HepG2 (cell line): ENCODE measurements around the gene TUT4. TPM values are rescaled to one million over a fixed set of nuclear protein-coding genes. Genes with fewer than 3 reads are reported as not detected.

ENCODE experiments used
- CBX5 ChIP-seq: sonication (generic); formaldehyde crosslinking; IDR thresholded peaks from 2 replicates; pipeline ENCODE4 v1.4.0; 2020; ENCODE audit warnings: missing genetic modification reagents, borderline replicate concordance
- E2F2 ChIP-seq: sonication (generic); formaldehyde crosslinking; IDR thresholded peaks from 2 replicates; pipeline ENCODE4 v1.4.0; 2020; ENCODE audit warnings: missing genetic modification reagents, borderline replicate concordance
- HNRNPH1 ChIP-seq: fragments of 200-400 bp; formaldehyde crosslinking; optimal IDR thresholded peaks from 2 replicates; pipeline ENCODE3; 2017; ENCODE audit warnings: mild to moderate bottlenecking, low read depth, low read length
- LBX2 ChIP-seq: sonication (generic); formaldehyde crosslinking; IDR thresholded peaks from 2 replicates; pipeline ENCODE4 v1.5.0; 2020; ENCODE audit warnings: missing genetic modification reagents, mild to moderate bottlenecking, borderline replicate concordance
- NCOR1 ChIP-seq: fragments of 200-600 bp; sonication (generic); IDR thresholded peaks from 2 replicates; pipeline ENCODE4 v1.7.0; 2017; ENCODE audit warnings: antibody characterized with exemption, low read length, borderline replicate concordance
- SRY ChIP-seq: sonication (generic); formaldehyde crosslinking; IDR thresholded peaks from 2 replicates; pipeline ENCODE4 v1.8.0; 2022; ENCODE audit warnings: mild to moderate bottlenecking, missing genetic modification reagents
- USF2 ChIP-seq, 2 experiments: sonication (generic) in 1 of 2; formaldehyde crosslinking in 1 of 2; IDR thresholded peaks; 2 replicates each; pipeline versions ENCODE4 v1.5.1 to v1.6.1; 2011 to 2020; ENCODE audit warnings: borderline replicate concordance in 1 of 2, low read depth in 1 of 2, low read length in 1 of 2, mild to moderate bottlenecking in 1 of 2, missing genetic modification reagents in 1 of 2, moderate library complexity in 1 of 2
- ZNF10 ChIP-seq: sonication (generic); formaldehyde crosslinking; IDR thresholded peaks from 2 replicates; pipeline ENCODE4 v1.4.0; 2020; ENCODE audit warnings: mild to moderate bottlenecking, low read depth, missing genetic modification reagents, borderline replicate concordance
- ZNF234 ChIP-seq: sonication (generic); formaldehyde crosslinking; conservative IDR thresholded peaks from 2 replicates; pipeline ENCODE4 v1.5.1; 2020; ENCODE audit warnings: mild to moderate bottlenecking, missing genetic modification reagents
- ZNF329 ChIP-seq: sonication (generic); formaldehyde crosslinking; IDR thresholded peaks from 2 replicates; pipeline ENCODE4 v1.9.0; 2021; ENCODE audit warnings: low read depth, mild to moderate bottlenecking, missing genetic modification reagents
- ZNF333 ChIP-seq: sonication (generic); formaldehyde crosslinking; IDR thresholded peaks from 2 replicates; pipeline ENCODE4 v1.4.0; 2020; ENCODE audit warnings: mild to moderate bottlenecking, missing genetic modification reagents, borderline replicate concordance
- ZNF431 ChIP-seq: sonication (generic); formaldehyde crosslinking; IDR thresholded peaks from 2 replicates; pipeline ENCODE4 v1.9.0; 2022; ENCODE audit warnings: missing genetic modification reagents, low read depth, mild to moderate bottlenecking, borderline replicate concordance
- ZNF441 ChIP-seq: sonication (generic); formaldehyde crosslinking; IDR thresholded peaks from 2 replicates; pipeline ENCODE4 v1.7.0; 2021; ENCODE audit warnings: missing genetic modification reagents, borderline replicate concordance
- ZNF460 ChIP-seq: sonication (generic); formaldehyde crosslinking; IDR thresholded peaks from 2 replicates; pipeline ENCODE4 v1.5.1; 2020; ENCODE audit warnings: missing genetic modification reagents, mild to moderate bottlenecking, borderline replicate concordance
- ZNF512 ChIP-seq: sonication (generic); formaldehyde crosslinking; IDR thresholded peaks from 2 replicates; pipeline ENCODE4 v1.4.0; 2020; ENCODE audit warnings: mild to moderate bottlenecking, missing genetic modification reagents
- ZNF576 ChIP-seq: sonication (generic); formaldehyde crosslinking; IDR thresholded peaks from 2 replicates; pipeline ENCODE4 v1.4.0; 2020; ENCODE audit warnings: mild to moderate bottlenecking, missing genetic modification reagents
- ZNF614 ChIP-seq: IDR thresholded peaks from 2 replicates; pipeline ENCODE4 v1.6.1; 2018; ENCODE audit warnings: missing biosample characterization, missing genetic modification reagents, inconsistent platforms, borderline replicate concordance
- ZNF691 ChIP-seq: sonication (generic); formaldehyde crosslinking; IDR thresholded peaks from 2 replicates; pipeline ENCODE4 v1.4.0; 2020; ENCODE audit warnings: missing genetic modification reagents, low read depth, mild to moderate bottlenecking, borderline replicate concordance
- ZNF816 ChIP-seq: sonication (generic); formaldehyde crosslinking; IDR thresholded peaks from 2 replicates; pipeline ENCODE4 v1.8.0; 2022; ENCODE audit warnings: missing genetic modification reagents, mild to moderate bottlenecking, borderline replicate concordance
- ZSCAN31 ChIP-seq: sonication (generic); formaldehyde crosslinking; IDR thresholded peaks from 2 replicates; pipeline ENCODE4 v1.5.0; 2020; ENCODE audit warnings: low read depth, mild to moderate bottlenecking, missing genetic modification reagents
- polyA plus RNA-seq, 8 experiments: library from polyadenylated mRNA; depleted of rRNA in 3 of 8; stranded (reverse) in 7 of 8; unstranded in 1 of 8; fragments of >200 nt; fragmentation: Illumina TruSeq in 4 of 8; extraction: Trizol in 4 of 8; gene quantifications; 2 replicates each; pipeline versions ENCODE4 v1.2.1 to v1.2.3, GENCODE V29; 2011 to 2016; ENCODE audit warnings: low read depth in 4 of 8, missing spikeins in 1 of 8, mixed read lengths in 1 of 8; ENCODE audit not compliant: insufficient read depth in 1 of 8
- total RNA-seq, 5 experiments: library from RNA; depleted of rRNA; stranded (reverse); fragments of >200 nt; fragmentation: Illumina TruSeq; extraction: Trizol; gene quantifications; 2 replicates each; pipeline ENCODE4 v1.2.3, GENCODE V29; 2016; ENCODE audit warnings: low read depth in 1 of 5

Gene TUT4
- total and polyA plus RNA-seq, 2 of the 13 experiments (the other 11 are each of a cell fraction or from before 2014, with no cell fraction given) = 44.7 to 53.5 TPM

GRCh38 chr1:52404116-52404974 lies 148.5 kb downstream of the TUT4 start, which contains the start of the genes ORC1 and PRPF38A (continued):
- TF ChIP-seq E2F2 (no peak), ZNF234 (no peak), ZNF431 (peak; percentile 46; the same call in 1 of the 2 replicates), ZNF576 (CRISPR knock-in tag) (no peak), ZSCAN31 (CRISPR knock-in tag) (peak; percentile 68; the same call in 1 of the 2 replicates), SRY (CRISPR knock-in tag) (0 out of 2 replicates have a peak, but pooled peaks have one; percentile 52), NCOR1 (peak; percentile 41; the same call in 1 of the 2 replicates), ZNF460 (CRISPR knock-in tag) (no peak), ZNF441 (CRISPR knock-in tag) (no peak; the same call in 1 of the 2 replicates), ZNF512 (no peak), CBX5 (CRISPR knock-in tag) (peak; percentile 58; the same call in 1 of the 2 replicates), ZNF10 (no peak), HNRNPH1 (no peak), ZNF329 (no peak), USF2 (IDR thresholded peaks at IDR 0.05; ENCODE audit: low read depth, low read length) (no peak), USF2 (CRISPR knock-in tag; IDR thresholded peaks at IDR 0.05; ENCODE audit: borderline replicate concordance) (peak; percentile 28; the same call in 1 of the 2 replicates), ZNF614 (CRISPR knock-in tag) (peak; percentile 56; the same call in 1 of the 2 replicates), LBX2 (CRISPR knock-in tag) (peak; percentile 15; the same call in 1 of the 2 replicates), ZNF333 (no peak), ZNF691 (no peak), ZNF816 (CRISPR knock-in tag) (no peak; the same call in 1 of the 2 replicates)
